ENCODE results near the gene SPRED3.

Gene SPRED3

DNA sequence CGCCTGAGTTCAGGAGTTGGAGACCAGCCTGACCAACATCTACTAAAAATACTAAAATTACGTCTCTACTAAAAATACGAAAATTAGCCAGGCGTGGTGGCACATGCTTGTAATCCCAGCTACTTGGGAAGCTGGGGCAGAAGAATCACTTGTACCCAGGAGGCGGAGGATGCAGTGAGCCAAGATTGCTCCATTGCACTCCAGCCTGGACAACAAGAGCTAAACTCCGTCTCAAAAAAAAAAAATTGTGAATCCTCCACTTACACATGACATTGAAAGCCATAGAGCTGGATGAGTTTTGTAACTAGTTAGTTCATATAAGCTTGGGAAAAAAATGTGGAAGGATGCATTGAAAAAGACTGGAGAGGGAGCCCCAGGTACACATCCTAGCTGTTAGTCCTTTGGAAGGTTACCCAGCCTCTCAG, 14.6 kb upstream of the SPRED3 start:
- no peak for DNase-seq (ENCODE audit: low spot score)

DNA sequence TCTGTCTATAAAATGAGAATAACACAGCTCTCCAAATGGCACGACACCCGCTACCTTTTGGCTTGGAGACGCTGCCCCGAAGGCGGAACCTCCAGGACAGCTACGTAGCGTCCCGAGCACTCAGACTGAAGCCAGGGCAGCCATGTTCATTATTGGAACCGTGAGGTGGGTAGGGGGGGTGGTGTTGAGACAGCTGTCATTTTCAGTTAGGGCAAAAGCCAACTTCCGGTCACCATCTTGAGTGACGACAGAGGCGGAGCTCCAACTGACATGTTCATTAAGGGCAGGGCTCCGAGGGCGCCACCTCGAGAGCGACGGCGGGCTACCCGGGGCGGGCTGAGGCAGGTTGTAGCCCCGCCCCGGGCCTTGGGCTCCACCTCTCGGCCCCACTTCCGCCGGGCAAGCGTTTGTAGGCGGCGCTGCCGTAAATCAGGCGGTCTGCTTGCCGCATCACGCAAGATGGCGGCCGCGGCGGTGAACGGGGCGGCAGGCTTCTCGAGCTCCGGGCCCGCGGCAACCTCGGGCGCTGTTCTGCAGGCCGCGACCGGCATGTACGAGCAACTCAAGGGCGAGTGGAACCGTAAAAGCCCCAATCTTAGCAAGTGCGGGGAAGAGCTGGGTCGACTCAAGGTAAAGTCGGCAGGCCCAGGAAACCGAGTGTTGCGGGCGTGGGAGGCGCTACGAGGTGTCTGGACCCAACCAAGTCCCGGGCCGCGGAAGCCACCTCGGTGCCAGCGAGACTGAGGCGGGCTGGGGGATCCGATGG, 14.0 kb upstream of the SPRED3 start, which contains the start of gene PSMD8:
Gene PSMD8 (plus strand): TSS at position 240 of the 766 bp plus-strand sequence. CDS start 31 bp downstream, at position 271.
- DNase-seq (ENCODE audit: low spot score): peak; percentile 99

DNA sequence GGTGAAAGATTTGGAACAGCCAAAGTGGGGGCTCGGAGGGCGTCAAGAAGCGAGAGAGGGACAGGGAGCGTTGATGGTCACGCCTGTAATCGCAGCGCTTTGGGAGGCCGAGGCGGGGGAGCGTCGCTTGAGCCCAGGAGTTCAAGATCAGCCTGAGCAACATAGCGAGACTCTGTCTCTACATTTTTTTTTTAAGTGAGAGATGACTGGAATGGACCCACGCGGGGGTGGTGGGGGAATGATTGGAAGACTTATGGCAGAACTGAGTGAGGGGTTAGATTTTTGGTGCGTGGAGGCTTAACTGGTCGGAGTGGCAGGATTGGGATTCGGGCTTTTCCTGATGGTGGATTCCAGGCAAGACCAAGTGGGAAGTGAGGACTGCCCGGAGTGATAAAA, 13.4 kb upstream of the SPRED3 start:
- no peak for DNase-seq (ENCODE audit: low spot score)

DNA sequence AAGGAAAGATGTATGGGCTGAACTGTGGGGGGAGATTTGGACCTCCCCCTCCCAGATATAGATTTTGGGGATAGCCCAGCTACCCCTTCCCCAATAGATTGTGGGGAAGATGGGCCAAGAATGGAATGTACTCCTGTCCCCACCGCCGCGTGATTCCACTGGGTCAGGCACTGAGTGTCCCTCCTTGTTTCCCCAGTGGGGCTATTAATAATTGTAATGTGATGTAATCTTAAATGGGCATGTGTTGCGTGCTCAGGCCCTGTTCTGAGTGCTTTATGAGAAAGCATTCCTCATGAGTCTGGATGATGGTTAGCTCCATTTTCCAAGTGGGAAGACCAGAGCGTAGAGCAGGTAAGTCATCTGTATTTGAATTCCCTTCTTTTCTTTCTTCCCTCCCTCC, 12.7 kb upstream of the SPRED3 start:
- DNase-seq (ENCODE audit: low spot score): no peak

DNA sequence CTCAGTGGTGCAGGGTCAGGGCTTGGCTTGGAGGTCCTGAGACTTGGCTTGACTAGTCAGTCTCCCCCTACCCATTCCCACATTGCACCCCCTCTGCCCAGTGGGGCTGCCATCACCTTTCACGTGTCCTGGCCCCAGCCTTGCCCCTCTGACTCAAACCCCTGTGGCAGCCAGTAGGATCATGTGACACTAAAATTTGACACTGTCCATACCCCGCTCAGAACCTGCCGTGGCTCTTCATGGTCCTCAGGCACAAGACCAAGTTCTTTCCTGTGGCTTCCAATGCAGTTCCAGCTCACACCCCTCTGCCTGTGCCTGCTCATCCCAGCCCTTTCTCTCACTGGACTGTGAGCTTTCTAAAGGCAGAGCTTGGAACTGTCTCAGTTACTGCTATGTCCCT, 11.9 kb upstream of the SPRED3 start:
- no peak for DNase-seq (ENCODE audit: low spot score)

DNA sequence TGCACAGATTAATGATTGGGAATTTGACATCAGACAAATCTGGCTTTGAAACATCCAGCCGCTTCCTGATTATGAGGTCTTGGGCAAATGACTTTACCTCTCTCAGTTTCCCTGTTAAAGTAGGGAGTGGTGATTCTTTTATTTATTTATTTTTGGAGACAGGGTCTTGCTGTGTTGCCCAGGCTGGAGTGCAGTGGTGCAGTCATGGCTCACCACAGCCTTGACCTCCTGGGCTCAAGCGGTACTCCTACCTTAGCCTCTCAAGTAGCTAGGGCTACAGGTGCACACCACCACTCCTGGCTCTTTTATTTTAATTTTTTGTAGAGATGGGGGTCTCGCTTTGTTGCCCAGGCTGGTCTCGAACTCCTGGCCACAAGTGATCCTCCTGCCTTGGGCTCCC, 11.4 kb upstream of the SPRED3 start:
- no peak for DNase-seq (ENCODE audit: low spot score)

DNA sequence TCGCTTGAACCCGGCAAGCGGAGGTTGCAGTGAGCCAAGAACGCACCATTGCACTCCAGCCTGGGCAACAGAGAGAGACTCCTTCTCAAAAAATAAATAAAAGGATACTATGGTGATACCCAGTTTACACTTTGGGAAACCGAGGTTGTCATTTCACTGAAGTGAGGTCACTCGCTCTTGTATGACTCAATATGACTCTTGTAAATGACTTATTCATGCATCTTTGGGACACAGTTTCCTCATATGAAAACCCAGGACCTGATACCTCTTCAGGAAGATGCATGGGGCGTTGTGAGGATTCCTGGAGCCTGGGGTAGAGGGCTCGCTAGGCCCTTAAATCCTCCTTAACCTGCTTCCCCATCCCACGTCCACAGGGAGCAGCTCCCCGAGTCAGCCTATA, 9.6 kb upstream of the SPRED3 start:
- no peak for DNase-seq (ENCODE audit: low spot score)

DNA sequence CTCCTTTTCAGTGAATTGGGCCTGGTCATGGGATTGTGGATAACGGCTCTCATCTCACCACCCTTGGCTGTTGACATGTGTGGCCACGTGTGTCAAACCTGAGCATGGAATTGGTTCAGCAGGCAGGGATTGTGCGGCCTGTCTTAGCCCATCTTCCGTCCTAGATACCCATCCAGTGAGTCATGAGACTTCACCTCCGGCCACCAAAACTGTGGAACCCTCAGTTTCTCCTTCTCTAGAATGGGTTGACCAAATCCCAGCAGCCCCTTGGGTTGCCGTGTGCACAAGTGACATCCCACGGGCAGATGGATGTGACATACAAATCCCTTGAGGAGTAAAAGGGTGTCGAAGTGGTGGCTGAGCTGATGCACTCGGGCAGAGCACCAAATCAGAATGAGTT, 7.4 kb upstream of the SPRED3 start:
- DNase-seq (ENCODE audit: low spot score): no peak

DNA sequence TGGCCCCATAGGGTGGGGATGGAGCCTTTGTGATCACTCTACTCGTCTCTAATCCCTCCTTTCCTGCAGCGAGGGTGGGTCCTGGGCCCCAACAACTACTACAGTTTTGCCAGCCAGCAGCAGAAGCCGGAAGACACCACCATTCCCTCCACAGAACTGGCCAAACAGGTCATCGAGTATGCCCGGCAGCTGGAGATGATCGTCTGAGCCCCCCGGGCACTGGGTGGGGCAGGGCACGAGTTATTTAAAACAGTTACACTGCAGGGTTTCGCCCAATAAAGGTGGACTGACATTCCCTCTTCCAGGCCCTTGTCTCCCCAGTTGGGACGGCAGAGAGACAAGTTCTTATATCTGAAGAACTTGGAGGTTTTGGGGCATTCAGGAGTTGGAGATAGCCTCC, 5.3 kb upstream of the SPRED3 start:
- no peak for DNase-seq (ENCODE audit: low spot score)

DNA sequence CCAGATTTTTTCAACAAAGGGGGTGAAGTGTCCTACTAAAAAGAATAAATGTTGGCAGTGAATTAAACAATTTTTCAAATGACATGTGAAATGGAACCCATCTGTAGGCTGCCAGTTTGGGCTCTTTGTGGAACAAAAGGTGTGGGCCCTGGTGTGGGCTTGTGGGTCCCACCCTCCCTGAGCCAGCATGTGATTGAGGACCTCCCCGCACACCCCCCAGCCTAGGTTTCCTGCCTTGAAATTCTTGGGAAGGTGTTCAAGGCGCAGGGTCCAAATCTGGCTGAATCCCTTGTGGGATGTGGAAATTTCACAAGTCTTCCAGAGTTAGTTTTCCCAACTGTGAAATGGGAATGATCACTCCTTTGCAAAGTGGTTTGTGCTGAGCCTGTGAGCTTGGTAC, 4.8 kb upstream of the SPRED3 start:
- DNase-seq (ENCODE audit: low spot score): no peak

DNA sequence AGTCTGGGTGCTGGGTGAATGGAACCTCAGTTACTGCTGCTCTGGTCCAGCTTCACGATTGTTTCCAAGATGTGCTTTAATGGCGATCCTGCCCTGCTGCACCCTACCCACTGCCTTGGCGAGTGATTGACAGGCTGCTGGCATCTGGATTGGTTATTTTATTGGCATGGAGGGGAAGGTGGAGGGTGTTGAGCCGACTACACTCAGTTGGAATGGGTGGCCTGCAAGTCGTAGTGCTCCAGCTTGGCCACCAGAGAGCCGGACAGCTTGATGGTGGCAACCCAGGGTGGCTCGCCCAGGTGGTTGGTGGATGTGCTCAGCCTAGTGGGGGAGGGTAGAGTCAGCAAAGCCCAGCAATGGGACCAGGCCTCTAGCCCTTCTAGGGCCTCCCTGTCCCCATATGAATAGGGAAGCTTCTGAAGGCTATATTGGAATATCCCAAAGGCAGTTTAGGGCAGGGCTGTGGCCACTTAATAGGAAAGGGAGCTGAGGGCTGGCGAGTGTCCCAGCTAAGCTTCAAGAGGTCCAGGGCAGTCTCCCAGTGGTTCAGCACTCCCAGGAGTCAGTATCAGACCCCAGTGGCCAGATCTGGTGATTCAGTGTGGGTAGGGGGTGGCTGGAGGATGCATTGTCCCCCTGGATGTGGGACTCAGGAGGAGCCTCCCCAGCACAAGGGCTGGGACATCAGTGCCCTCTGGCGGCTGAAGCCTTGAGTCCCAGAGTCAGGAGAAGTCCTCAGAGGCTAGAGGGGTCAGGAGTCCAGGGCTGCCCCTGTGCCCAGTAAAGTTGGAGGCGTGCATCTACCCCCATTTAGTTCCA, 4.1 kb upstream of the SPRED3 start:
- no peak for DNase-seq (ENCODE audit: low spot score)

DNA sequence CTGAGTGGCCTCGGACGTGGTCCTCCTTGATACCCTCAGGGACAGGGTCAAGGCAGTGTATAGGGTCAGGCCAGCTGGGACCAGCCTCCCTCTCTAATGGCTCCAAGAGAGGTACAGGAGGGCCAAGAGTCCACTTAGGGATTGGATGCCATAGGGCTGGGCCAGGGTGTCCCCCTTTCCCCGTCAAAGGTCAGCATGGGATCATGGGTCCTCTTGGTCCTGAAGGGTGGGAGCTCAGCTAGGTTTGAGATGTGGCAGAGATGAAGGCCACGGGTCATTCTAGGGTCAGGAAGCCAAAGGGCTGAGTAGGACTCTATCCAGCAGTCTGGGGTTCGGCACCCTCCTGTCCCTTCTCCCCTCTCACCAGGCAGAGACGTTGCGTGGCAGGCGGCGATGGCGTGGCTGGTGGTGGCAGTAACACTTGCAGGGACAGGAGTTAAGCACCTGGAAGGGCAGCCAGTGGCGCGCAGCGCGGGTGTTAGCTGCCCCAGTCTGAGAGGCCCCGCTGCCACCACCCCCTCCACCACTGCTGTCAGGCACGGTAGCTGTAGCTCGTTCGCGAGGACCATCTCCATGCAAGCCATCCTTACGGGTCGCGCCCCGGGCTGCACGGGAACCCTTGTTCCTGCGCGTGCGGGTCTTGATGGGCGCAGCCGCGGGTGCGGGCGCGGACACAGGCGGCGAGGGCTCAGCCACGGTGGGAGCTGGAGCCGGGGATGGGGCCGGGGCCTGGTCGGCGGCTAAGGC, 3.3 kb upstream of the SPRED3 start:
- no peak for DNase-seq (ENCODE audit: low spot score)

DNA sequence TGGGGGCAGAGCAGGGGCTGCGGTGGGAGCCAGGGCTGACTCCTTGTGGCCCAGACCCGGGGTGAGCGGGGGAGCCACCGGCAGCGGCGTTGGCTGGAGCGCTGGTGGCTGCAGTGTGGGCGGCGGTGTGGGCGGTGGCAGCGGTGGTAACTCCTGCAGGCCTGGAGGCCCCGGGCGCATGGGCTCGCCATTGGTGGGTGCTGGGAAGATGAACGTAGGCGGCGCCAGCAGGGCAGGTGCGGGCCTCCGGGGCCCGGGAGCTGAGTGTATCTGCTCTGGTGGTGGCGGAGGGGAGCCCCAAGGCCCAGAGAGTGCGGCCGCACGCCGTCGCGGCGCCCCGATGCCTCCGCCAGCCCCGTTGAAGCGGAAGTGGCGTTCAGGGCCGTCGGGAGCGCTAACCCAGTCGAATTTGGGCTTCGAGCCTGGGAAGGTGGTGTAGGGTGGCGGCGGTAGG, 2.7 kb upstream of the SPRED3 start:
- DNase-seq (ENCODE audit: low spot score): no peak

DNA sequence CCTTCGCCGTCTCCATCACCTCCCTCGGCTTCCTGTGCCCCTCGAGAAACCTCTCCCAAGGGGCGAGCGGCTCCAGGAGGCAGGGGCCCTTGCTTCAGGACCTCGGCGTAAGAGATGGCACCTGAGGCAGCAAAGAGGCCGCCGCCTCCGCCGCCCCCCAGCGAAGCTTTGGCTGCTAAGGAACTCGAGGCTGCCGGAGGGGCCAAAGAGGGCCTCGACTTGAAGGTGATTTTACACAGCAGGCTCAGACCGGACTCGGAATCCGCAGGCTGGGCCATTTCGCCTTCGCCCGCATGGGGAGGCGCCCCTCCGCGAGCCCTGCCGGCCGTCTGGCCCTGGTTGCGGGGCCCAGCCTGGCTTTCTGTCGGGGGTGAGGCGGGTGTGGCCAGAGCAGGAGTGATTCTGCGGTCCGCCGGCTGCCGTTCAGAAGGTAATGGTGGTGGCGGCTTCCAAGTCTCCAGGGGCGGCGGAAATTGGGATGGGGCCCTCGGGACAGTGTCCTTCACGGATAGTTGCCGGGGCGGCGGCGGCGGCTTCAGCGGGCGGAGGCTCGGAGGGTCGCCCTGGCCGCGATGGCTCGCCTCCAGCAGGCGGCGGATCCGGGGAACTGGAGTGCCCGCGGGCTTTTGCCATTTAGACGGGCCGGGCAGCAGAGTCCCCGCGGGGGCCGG, 2.1 kb upstream of the SPRED3 start:
- no peak for DNase-seq (ENCODE audit: low spot score)

DNA sequence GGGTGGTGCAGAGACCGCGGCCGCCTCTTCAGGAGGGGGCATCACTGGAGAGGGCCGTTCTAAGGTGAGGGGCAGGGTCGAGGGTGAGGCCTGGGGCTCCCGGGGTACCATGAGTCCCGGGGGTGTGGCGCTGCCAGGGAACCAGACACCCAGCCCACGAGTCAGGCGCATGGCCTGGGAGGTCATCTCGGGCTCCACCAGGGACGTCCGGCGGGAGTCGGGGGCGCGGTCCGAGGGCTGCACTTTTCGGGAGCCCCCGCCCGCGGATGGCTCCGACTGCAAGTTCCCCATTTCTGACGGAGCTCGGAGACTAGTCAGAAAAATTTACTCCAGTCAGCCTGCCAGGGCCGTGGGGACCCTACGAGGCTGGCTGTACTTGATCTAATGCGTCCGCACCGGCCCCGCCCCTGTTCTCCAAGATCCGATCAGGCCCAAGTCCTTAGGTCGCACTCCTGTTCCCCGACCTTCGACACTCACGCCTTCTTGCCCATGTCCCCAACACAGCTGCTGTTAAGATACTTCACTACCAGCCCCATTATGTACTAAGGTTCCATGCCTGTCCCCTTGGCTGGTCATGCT, 1.4 kb upstream of the SPRED3 start:
- no peak for DNase-seq (ENCODE audit: low spot score)

DNA sequence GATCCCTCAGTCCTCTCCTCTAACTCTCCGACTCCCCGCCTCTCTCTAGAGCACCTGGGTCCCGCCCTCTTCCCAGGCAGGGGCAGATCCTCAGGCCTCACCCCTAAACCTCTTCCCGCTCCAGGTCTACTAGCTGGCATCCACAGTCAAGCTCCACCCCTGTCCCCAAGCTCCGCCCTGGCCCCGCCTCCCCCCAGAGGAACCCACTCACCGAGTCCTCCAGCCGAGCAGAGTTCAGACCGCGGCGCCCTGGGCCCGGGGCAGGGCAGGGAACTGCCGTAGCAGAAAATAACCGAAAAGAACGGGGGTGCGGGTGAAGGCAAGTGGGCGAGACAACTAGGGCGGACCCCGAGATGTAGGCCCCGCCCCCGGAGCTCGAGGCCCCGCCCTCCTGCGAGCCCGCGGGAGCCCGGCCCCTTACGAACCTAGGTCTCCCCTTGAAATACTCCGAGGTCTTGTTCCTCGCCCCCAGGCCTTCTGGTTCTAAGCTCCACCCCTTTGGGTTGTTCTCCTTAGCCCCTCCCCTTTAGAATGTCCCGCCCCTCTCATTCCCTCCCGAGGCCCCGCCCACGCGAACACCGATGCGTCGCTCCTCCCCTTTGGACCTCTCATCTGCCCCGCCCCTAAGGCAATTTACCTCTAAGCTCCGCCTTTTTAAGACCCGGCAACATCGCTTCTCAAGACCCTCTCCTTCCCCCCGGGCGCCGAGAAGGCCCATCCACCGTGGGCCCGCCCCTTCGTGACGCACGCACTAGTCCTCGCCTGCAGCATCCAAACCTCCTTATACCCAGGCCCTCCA, 748 bp upstream of the SPRED3 start, which contains the start of gene GGN:
Gene GGN (minus strand): TSS at position 485 of the 799 bp plus-strand sequence. CDS start 773 bp downstream, outside the sequence.
- peak; percentile 78 for DNase-seq (ENCODE audit: low spot score)

DNA sequence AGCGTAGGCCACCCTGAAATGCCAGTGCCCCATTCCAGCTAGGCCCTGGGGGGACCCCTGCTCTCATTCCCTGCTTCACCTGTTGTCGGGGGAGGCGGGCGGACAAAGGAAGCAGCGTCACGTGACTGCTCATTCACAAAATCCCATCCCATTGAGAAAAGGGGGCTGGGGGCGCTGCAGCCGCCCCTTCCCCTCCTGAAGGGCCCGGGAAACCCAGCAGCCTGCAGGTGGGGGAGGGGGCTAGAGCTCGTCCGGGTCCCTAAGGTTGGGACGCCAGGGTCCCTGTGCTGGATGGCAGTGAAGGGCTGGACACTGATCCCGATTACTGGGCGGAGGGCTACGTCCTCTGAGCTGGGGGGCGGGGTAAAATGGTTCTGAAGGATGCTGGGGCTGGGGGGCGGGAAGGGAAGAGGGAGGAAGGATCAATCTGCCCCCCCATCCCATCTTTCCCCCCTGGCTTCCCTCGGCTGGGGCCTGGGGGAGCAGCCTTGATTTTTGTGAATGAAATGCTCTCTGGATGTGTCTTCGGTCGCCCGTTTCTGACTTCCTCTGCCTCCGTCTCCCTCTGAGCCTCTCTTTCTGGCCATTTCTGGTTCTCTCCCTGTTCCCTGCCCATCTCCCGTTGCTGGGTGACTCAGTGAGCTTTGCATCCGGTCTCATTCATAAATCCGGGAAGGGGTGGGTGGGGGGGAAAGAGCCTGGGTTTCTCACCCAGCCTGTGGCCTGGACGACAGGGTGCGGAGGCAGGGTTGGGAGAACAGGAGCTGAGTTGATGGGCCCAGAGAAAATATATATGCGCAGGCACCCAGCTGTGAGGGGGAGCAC, 816 bp downstream of the SPRED3 start:
- DNase-seq (ENCODE audit: low spot score): no peak

DNA sequence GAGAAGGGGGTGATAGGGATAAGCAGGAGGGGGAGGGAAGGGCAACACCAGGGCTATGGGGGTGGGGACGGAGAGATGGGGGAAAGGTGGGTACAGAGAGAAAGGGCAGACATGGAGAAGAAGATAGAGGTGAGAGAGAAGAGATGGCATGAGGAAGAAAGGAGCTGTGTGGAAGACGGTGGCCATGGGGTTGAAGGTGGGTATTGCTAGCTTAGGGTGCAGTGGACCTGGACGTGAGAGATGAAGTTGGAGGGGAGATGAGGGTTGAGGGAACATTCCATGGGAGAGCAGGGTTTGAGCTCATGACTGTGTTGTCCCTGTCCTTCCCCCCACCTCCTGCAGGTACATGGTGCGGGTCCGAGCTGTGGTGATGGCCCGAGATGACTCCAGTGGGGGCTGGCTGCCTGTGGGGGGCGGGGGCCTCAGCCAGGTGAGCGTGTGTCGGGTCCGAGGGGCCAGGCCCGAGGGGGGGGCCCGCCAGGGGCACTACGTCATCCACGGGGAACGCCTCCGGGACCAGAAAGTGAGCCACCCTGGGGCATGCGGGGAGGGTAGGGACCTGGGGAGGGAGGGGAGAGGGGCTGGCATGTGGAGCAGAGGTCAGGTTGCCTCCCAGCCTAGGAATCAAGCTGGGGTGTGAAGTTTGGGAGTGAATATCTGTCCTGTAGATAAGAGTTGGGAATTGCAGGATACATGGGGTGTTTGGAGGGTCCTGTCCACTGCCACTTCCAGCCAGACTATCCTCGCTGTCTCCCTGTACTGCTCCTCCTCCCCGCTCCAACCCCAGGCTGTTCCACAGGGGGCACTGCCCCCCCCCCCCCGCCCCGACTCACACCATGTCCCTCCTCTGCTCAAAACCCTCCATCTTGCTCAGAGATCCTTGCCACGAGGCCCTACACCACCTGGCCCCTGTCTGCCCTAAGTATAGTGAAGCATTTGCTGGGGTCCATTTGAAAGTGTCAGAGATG, 1.7 kb downstream of the SPRED3 start:
- no peak for DNase-seq (ENCODE audit: low spot score)
